Erythroblast (primary cell): ENCODE results near the gene TRIM21.
"Not testable (repeated sequence)": the region's sequence is repeated elsewhere in the genome, so short reads cannot be mapped to it uniquely, and the experiment has no call there.

Experiments used
- DNase-seq, 2 experiments: peaks; one replicate each; lab custom pipeline; 2025; lab: John Stamatoyannopoulos, UW
- GATA1 ChIP-seq: IDR thresholded peaks from 2 replicates; pipeline ENCODE4 v1.6.1; 2011; ENCODE audit warnings: low read depth, mild to moderate bottlenecking, control low read depth, low read length, moderate library complexity
- POLR2A ChIP-seq: IDR thresholded peaks from 2 replicates; pipeline ENCODE4 v1.6.1; 2011; ENCODE audit warnings: mild to moderate bottlenecking, low read length

The TRIM21 gene

GRCh38 chr11:4368286-4368685 lies 25.2 kb downstream of the TRIM21 start, which contains the start of gene OR52B4:
TSS of gene OR52B4 (minus strand) at chr11:4368386. CDS start at chr11:4368295, 91 bp downstream.
- no peak for DNase-seq
- TF ChIP-seq GATA1 (no peak), POLR2A (no peak)

- DNase-seq: not testable (repeated sequence)
These were observed 45.4 kb downstream of the TRIM21 start for GRCh38 chr11:4348142-4348541.

- DNase-seq: not testable (repeated sequence)
These were observed 48.1 kb downstream of the TRIM21 start for GRCh38 chr11:4345366-4345765.
